GM23248 (cell line): Measurements from ENCODE around the gene PMFBP1. TPM values are rescaled to one million over a fixed set of nuclear protein-coding genes. Genes with fewer than 3 reads are reported as not detected.
"Not testable (repeated sequence)": the region's sequence is repeated elsewhere in the genome, so short reads cannot be mapped to it uniquely, and the experiment has no call there.

ENCODE experiments used
- DNase-seq: peaks from one replicate; pipeline ENCODE4 v3.0.0-alpha.2; 2015
- H2AFZ ChIP-seq: fragments of 200-600 bp; sonication (generic); 2 replicates; pipeline ENCODE4 v1.6.1; 2016; ENCODE audit warnings: antibody characterized with exemption
- H3F3A ChIP-seq: fragments of 200-600 bp; sonication (generic); 2 replicates; pipeline ENCODE4 v1.6.1; 2016; ENCODE audit warnings: mild to moderate bottlenecking, antibody characterized with exemption, mixed run types; ENCODE audit not compliant: insufficient read depth
- H3K27ac ChIP-seq: fragments of 200-600 bp; sonication (generic); 2 replicates; pipeline ENCODE4 v1.5.1; 2016; ENCODE audit warnings: mild to moderate bottlenecking
- H3K27me3 ChIP-seq: fragments of 200-600 bp; sonication (generic); replicated peaks from 2 replicates; pipeline ENCODE4 v1.6.1; 2016; ENCODE audit warnings: mild to moderate bottlenecking; ENCODE audit not compliant: insufficient read depth
- H3K36me3 ChIP-seq: fragments of 200-600 bp; sonication (generic); 2 replicates; pipeline ENCODE4 v1.6.1; 2016; ENCODE audit warnings: low read depth, mild to moderate bottlenecking
- H3K4me1 ChIP-seq: fragments of 200-600 bp; sonication (generic); 2 replicates; pipeline ENCODE4 v1.6.1; 2016; ENCODE audit warnings: mild to moderate bottlenecking; ENCODE audit not compliant: insufficient read depth
- H3K4me2 ChIP-seq: fragments of 200-600 bp; sonication (generic); one replicate; pipeline ENCODE4 v1.6.1; 2016; ENCODE audit warnings: mild to moderate bottlenecking; ENCODE audit not compliant: unreplicated experiment
- H3K4me3 ChIP-seq: fragments of 200-600 bp; sonication (generic); 2 replicates; pipeline ENCODE4 v1.5.1; 2016; ENCODE audit warnings: mild to moderate bottlenecking
- H3K79me2 ChIP-seq: fragments of 200-600 bp; sonication (generic); 2 replicates; pipeline ENCODE4 v1.6.1; 2016; ENCODE audit warnings: mild to moderate bottlenecking; ENCODE audit not compliant: insufficient read depth
- H3K9ac ChIP-seq: fragments of 200-600 bp; sonication (generic); 2 replicates; pipeline ENCODE4 v1.6.1; 2016; ENCODE audit warnings: mild to moderate bottlenecking
- H3K9me2 ChIP-seq: fragments of 200-600 bp; sonication (generic); 2 replicates; pipeline ENCODE4 v1.6.1; 2016; ENCODE audit warnings: mixed run types, mild to moderate bottlenecking, moderate library complexity; ENCODE audit not compliant: insufficient read depth
- H3K9me3 ChIP-seq: fragments of 200-600 bp; sonication (generic); one replicate; pipeline ENCODE4 v1.6.1; 2017; ENCODE audit warnings: low read depth
- H4K20me1 ChIP-seq: fragments of 200-600 bp; sonication (generic); 2 replicates; pipeline ENCODE4 v1.6.0; 2016; ENCODE audit not compliant: insufficient read depth
- EZH2 ChIP-seq: fragments of 200-600 bp; sonication (generic); IDR thresholded peaks from 2 replicates; pipeline ENCODE4 v1.6.1; 2018; ENCODE audit warnings: antibody characterized with exemption, mild to moderate bottlenecking; ENCODE audit not compliant: insufficient read depth, poor library complexity, severe bottlenecking
- EZH2phosphoT487 ChIP-seq: fragments of 200-600 bp; sonication (generic); IDR thresholded peaks from 2 replicates; pipeline ENCODE4 v1.6.1; 2018; ENCODE audit warnings: antibody characterized with exemption, moderate library complexity, mild to moderate bottlenecking, low read depth; ENCODE audit not compliant: insufficient read depth
- WGBS, 2 experiments: methylation state at CpG; one replicate each; pipeline ENCODE4 v1.1.6; 2015 to 2017; ENCODE audit warnings: low lambda C conversion rate in 2 of 2, low coverage in 1 of 2; ENCODE audit errors: missing lambda C conversion rate in 2 of 2; 5-methylcytosine and 5-hydroxymethylcytosine counted together
- in situ Hi-C: fragments of 300-500 bp; cut with MboI; formaldehyde crosslinking; loops from 2 replicates; pipeline ENCODE4 v1.15.0; 2020
- polyA plus RNA-seq: library from polyadenylated mRNA; unstranded; fragments of >200 nt; fragmentation: Nextera tagmentation; extraction: Ambion mirVana; gene quantifications from 2 replicates; pipeline ENCODE4 v1.2.1, GENCODE V29; 2016
- total RNA-seq: library from RNA; depleted of rRNA; stranded (reverse); fragments of >200 nt; shearing (Covaris generic); gene quantifications from 2 replicates; pipeline ENCODE4 v1.2.3, GENCODE V29; 2014

Gene PMFBP1
- total and polyA plus RNA-seq, 2 experiments from 2014 or later = not detected

DNA sequence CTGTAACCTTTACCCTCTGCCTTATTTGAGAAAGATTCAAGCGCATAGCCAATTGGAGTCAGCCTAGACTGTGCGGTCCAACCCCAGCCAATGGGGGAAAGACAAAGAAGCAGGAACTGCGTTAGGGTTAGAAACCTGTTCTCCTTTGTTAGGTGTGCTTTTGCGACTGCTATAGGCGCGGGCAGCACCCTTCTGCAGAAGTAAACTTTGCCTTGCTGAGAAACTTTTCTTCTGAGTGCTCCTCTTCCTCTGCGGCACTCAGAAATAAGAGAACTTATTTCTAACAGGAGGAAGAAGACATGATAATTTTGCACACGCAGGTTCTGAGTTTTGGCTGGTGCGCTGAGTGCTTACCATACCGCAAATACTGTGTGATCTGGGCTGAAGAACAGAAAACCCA, 87.5 kb downstream of the PMFBP1 start:
- Histone ChIP-seq H3K79me2 (0 out of 2 replicates have a peak, but pooled peaks cover under 1% of the 10 kb centered on the region), H3K27ac (no peak overlapping the region), H3K9me2 (no peaks in the 10 kb centered on the region), H3K4me1 (no peaks in the 10 kb centered on the region), H3K9me3 (no peaks in the 10 kb centered on the region), H3K4me2 (no peak overlapping the region), H3K4me3 (no peak overlapping the region), H3K27me3 (no peaks in the 10 kb centered on the region), H3K36me3 (peaks cover 30% of the 10 kb centered on the region), H3F3A (no peaks in the 10 kb centered on the region; the same call in 1 of the 2 replicates), H4K20me1 (no peaks in the 10 kb centered on the region), H3K9ac (no peak overlapping the region), H2AFZ (no peak overlapping the region)
- TF ChIP-seq EZH2 = no peak
- no peak for TF ChIP-seq EZH2phosphoT487
- no peak for DNase-seq
- 97 to 99% methylated on average over 10 of the region's 10 CpGs for WGBS, 2 experiments
- in situ Hi-C loops = no loop called here

DNA sequence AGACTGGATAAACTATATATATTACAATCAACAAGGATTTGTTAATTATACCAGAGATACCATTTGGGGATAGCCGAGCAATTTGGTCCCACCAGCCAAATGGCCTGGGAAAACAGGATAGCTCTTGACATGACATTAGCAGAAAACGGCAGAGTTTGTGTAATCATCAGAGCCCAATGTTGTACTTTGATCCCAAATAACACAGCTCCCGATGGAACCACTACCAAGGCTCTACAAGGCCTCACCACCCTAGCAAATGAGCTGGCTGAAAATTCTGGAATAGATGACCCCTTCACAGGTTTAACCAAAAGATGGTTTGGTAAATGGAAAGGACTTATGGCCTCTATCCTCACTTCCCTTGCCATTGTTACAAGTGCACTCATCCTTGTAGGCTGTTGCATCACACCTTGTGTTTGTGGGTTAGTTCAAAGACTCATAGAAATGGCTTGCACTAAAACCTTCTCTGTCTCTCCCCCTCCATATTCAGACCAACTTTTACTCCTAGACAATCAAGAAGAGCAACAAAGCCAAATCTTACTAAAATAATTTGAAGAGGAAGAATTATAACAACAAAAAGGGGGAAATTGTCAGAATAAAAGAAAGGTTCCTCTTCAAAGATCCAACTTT, 88.1 kb downstream of the PMFBP1 start:
- Histone ChIP-seq H2AFZ (no peak overlapping the region), H3K4me1 (no peaks in the 10 kb centered on the region), H3K4me3 (no peak overlapping the region), H3K9ac (no peak overlapping the region), H3F3A (no peaks in the 10 kb centered on the region; the same call in 1 of the 2 replicates), H3K4me2 (no peak overlapping the region), H3K9me2 (no peaks in the 10 kb centered on the region), H4K20me1 (no peaks in the 10 kb centered on the region), H3K27ac (no peak overlapping the region), H3K27me3 (no peaks in the 10 kb centered on the region), H3K9me3 (no peaks in the 10 kb centered on the region), H3K36me3 (peaks cover 27% of the 10 kb centered on the region), H3K79me2 (no peaks in the 10 kb centered on the region)
- TF ChIP-seq EZH2phosphoT487 = no peak
- TF ChIP-seq EZH2 = no peak
- in situ Hi-C loops = no loop called here
- WGBS, 2 experiments = 68% methylated on average over 3 of the region's 3 CpGs
- no peak for DNase-seq

DNA sequence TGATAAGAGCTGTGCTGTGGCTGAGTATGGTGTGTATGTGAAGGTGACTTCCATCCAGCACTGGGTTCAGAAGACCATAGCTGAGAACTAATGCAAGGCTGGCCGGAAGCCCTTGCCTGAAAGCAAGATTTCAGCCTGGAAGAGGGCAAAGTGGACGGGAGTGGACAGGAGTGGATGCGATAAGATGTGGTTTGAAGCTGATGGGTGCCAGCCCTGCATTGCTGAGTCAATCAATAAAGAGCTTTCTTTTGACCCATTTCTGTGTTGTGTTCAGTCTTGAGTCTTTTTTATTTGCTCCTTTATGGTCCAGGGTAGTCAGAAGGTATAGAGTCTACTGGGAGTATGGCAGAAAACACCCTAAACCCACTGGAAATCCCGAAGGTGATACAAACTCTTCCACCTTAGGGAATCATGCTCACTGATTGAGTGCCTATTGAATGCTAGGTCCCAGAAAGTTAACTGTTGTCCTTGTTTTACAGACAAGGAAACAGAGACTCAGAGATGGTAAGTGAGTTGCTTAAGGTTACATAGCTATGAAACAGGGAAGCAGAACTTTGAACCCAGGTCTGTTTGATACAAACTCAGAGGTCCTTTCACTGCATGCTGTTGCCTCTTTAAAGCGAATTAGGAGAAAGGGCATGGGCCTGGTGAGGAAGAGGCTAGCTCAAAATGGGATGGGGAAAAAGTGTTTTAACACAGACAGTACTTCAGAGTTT, 94.8 kb downstream of the PMFBP1 start:
- H3K4me1 ChIP-seq, H3K79me2 ChIP-seq, H3K9ac ChIP-seq, H3K27ac ChIP-seq, in situ Hi-C loops, DNase-seq, H4K20me1 ChIP-seq, H3K9me3 ChIP-seq, H2AFZ ChIP-seq, H3K4me2 ChIP-seq, H3K4me3 ChIP-seq, H3K9me2 ChIP-seq, H3K27me3 ChIP-seq, H3K36me3 ChIP-seq, H3F3A ChIP-seq: not testable (repeated sequence)
- WGBS, 2 experiments = 98 to 100% methylated on average over 2 to 4 of the region's 5 CpGs

DNA sequence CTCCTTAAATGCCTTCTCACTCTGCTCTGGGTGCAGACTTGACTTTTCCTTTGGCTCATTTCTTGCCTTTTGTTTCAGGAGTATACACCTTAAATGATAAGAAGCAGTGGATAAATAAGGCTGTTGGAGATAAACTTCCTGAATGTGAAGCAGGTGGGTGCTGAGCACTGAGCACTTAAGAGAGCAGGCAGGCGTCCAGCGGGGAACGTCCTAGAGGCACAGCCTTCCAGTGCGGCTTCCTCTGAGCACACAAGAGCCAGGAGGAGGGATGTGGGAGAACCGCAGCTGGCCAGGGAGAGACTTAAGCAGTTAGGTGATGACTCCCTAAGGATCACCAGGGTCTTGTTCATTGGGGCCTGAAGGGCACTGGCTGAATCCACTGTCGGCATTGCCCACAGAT, 96.9 kb downstream of the PMFBP1 start:
- H3K4me1 ChIP-seq, H3K4me2 ChIP-seq, in situ Hi-C loops, H3F3A ChIP-seq, H3K27me3 ChIP-seq, H3K9me3 ChIP-seq, H3K36me3 ChIP-seq, H3K9me2 ChIP-seq, H3K9ac ChIP-seq, H2AFZ ChIP-seq, H3K79me2 ChIP-seq, H3K4me3 ChIP-seq, DNase-seq, H3K27ac ChIP-seq, H4K20me1 ChIP-seq: not testable (repeated sequence)
- WGBS, 2 experiments = 78 to 81% methylated on average over 2 to 3 of the region's 6 CpGs
